ENCODE results near the gene DNTT. TPM values are rescaled to one million over a fixed set of nuclear protein-coding genes. Genes with fewer than 3 reads are reported as not detected.

Gene DNTT
- total and polyA plus RNA-seq, 9 of the 15 experiments (the other 6 are each of a cell fraction or from before 2014, with no cell fraction given) = not detected

DNA sequence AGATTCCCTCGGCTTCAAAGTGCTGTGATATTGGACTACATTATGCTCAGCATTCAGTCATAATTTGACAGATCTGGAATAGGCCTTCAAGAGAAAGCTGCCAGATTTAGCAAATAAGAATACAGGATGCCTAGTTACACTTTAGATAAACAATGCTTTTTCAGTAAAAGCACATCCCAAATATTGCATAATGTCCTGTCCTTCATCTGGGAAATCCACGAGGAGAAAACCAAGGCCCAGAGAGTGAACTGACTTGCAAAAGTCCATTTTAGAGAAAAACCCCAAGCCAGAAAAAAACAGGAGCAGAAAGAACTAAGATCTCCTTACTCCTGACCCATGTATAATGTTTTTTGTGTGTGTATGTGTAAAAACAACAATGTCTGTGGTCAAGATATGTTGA is 20.9 kb upstream of the DNTT start:
- TF ChIP-seq SLC30A9 (CRISPR knock-in tag; IDR thresholded peaks at IDR 0.05) (no peak), ATF7 (IDR thresholded peaks at IDR 0.05) (no peak), U2AF1 (optimal IDR thresholded peaks at IDR 0.05; ENCODE audit: low read depth, low read length) (no peak), MECOM (CRISPR knock-in tag; IDR thresholded peaks at IDR 0.05) (no peak), SRSF7 (optimal IDR thresholded peaks at IDR 0.05; ENCODE audit: low read depth, low read length) (no peak), SREBF2 (CRISPR knock-in tag; IDR thresholded peaks at IDR 0.05) (no peak), SAFB (IDR thresholded peaks at IDR 0.05; ENCODE audit: borderline replicate concordance, low read depth, low read length) (no peak), HEY1 (CRISPR knock-in tag; IDR thresholded peaks at IDR 0.05; ENCODE audit: borderline replicate concordance) (no peak), ZFX (CRISPR knock-in tag; IDR thresholded peaks at IDR 0.05) (no peak), KHSRP (IDR thresholded peaks at IDR 0.05) (no peak), BRCA1 (IDR thresholded peaks at IDR 0.05) (no peak), BRCA1 (CRISPR knock-in tag; IDR thresholded peaks at IDR 0.05) (no peak), ZSCAN29 (IDR thresholded peaks at IDR 0.05) (no peak), TEAD4 (IDR thresholded peaks at IDR 0.05; ENCODE audit: low read length) (no peak), TEAD4 (CRISPR knock-in tag; IDR thresholded peaks at IDR 0.05; ENCODE audit: borderline replicate concordance) (no peak), ZNF766 (CRISPR knock-in tag; conservative IDR thresholded peaks at IDR 0.05) (no peak)
- TF ChIP-seq, protein P1, sequence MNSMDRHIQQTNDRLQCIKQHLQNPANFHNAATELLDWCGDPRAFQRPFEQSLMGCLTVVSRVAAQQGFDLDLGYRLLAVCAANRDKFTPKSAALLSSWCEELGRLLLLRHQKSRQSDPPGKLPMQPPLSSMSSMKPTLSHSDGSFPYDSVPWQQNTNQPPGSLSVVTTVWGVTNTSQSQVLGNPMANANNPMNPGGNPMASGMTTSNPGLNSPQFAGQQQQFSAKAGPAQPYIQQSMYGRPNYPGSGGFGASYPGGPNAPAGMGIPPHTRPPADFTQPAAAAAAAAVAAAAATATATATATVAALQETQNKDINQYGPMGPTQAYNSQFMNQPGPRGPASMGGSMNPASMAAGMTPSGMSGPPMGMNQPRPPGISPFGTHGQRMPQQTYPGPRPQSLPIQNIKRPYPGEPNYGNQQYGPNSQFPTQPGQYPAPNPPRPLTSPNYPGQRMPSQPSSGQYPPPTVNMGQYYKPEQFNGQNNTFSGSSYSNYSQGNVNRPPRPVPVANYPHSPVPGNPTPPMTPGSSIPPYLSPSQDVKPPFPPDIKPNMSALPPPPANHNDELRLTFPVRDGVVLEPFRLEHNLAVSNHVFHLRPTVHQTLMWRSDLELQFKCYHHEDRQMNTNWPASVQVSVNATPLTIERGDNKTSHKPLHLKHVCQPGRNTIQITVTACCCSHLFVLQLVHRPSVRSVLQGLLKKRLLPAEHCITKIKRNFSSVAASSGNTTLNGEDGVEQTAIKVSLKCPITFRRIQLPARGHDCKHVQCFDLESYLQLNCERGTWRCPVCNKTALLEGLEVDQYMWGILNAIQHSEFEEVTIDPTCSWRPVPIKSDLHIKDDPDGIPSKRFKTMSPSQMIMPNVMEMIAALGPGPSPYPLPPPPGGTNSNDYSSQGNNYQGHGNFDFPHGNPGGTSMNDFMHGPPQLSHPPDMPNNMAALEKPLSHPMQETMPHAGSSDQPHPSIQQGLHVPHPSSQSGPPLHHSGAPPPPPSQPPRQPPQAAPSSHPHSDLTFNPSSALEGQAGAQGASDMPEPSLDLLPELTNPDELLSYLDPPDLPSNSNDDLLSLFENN (IDR thresholded peaks at IDR 0.05; ENCODE audit: low read depth in 2 of 2, low read length in 2 of 2) = no peak
- TF ChIP-seq, protein P2, sequence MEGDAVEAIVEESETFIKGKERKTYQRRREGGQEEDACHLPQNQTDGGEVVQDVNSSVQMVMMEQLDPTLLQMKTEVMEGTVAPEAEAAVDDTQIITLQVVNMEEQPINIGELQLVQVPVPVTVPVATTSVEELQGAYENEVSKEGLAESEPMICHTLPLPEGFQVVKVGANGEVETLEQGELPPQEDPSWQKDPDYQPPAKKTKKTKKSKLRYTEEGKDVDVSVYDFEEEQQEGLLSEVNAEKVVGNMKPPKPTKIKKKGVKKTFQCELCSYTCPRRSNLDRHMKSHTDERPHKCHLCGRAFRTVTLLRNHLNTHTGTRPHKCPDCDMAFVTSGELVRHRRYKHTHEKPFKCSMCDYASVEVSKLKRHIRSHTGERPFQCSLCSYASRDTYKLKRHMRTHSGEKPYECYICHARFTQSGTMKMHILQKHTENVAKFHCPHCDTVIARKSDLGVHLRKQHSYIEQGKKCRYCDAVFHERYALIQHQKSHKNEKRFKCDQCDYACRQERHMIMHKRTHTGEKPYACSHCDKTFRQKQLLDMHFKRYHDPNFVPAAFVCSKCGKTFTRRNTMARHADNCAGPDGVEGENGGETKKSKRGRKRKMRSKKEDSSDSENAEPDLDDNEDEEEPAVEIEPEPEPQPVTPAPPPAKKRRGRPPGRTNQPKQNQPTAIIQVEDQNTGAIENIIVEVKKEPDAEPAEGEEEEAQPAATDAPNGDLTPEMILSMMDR (IDR thresholded peaks at IDR 0.05 in 2 of 3, conservative IDR thresholded peaks at IDR 0.05 in 1 of 3; ENCODE audit: insufficient read depth in 2 of 3, low read depth in 1 of 3, low read length in 3 of 3) = no peak
- ChIA-PET POLR2A (no interaction called here), CTCF (ENCODE audit: low intra/inter-chr PET ratio) (no interaction called here)
- Histone ChIP-seq H3K27ac (ENCODE audit: extremely low read depth, low read depth, low read length) (no peak overlapping the region), H3K27me3 (ENCODE audit: control insufficient read depth in 2 of 2, insufficient read depth in 2 of 2, low read length in 2 of 2) (no peaks in the 10 kb centered on the region; a peak in 1 of 5 replicates), H4K20me1 (replicated peaks; ENCODE audit: control insufficient read depth, insufficient read depth, low read length) (no peaks in the 10 kb centered on the region), H3K9me1 (ENCODE audit: control insufficient read depth, insufficient read depth, low read length) (no peaks in the 10 kb centered on the region), H3K9ac (ENCODE audit: insufficient read depth in 1 of 2, low read depth in 2 of 2, low read length in 2 of 2) (no peak overlapping the region), H3K9me3 (replicated peaks; ENCODE audit: control insufficient read depth, insufficient read depth, low read depth, low read length) (no peaks in the 10 kb centered on the region), H3K4me1 (replicated peaks in 1 of 2; ENCODE audit: control insufficient read depth in 2 of 2, insufficient read depth in 2 of 2, low read length in 2 of 2) (no peaks in the 10 kb centered on the region), H3K79me2 (ENCODE audit: control insufficient read depth, insufficient read depth, low read length) (no peaks in the 10 kb centered on the region), H2AFZ (ENCODE audit: low read depth, low read length) (no peak overlapping the region), H3K4me3 (no peak overlapping the region), H3K4me2 (ENCODE audit: insufficient read depth, low read length) (no peak overlapping the region), H3K36me3 (ENCODE audit: control insufficient read depth, insufficient read depth, low read length) (no peaks in the 10 kb centered on the region)
- intact Hi-C loops (cut with micrococcal nuclease) (no loop called here), in situ Hi-C loops (cut with MboI) (no loop called here)
- FAIRE-seq (no peak), ATAC-seq (no peak), DNase-seq (ENCODE audit: extremely low read depth in 1 of 4, low spot score in 3 of 4) (no peak)
- whole genome bisulfite sequencing (ENCODE audit: insufficient coverage, low coverage, missing lambda C conversion rate) = 5% methylated on average over 2 of the region's 2 CpGs
- BruUV-seq (replicated peaks) = no TSS peak

Measured in K562 (cell line).